ENCODE results near the gene ATP13A5. TPM values are rescaled to one million over a fixed set of nuclear protein-coding genes. Genes with fewer than 3 reads are reported as not detected.

ATP13A5 gene
- total RNA-seq, 1 donor from 2014 or later: not detected

DNA sequence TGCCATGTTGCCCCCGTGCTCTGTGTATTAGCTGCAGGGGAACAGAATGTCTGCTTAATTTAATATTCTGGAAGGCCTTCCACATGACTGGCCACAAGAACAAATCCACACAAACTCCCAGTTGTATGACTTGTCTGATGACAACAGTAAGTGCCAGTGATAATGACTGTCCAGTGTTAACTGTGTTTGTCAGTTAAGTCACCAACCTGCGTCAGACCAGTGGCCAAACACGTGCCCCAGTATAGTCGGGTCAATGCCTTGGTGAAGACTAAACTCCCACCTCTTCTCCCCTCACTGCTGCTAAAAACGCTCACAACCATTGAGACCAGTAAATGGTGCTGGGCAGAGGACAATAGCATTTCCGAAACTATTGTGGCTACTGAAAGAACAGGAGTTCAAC, 9.8 kb upstream of the ATP13A5 start:
- Mint-ChIP-seq H3K9me3 (ENCODE audit: low read depth) (no peaks in the 10 kb centered on the region), H3K27me3 (ENCODE audit: low read depth) (no peaks in the 10 kb centered on the region), H3K36me3 (ENCODE audit: low read depth) (no peaks in the 10 kb centered on the region), H3K27ac (ENCODE audit: unreplicated experiment) (no peak overlapping the region), H3K4me3 (ENCODE audit: unreplicated experiment) (no peak overlapping the region), H3K4me1 (ENCODE audit: low read depth) (no peaks in the 10 kb centered on the region)
- DNase-seq (ENCODE audit: low spot score): no peak
- TF ChIP-seq, protein P1, sequence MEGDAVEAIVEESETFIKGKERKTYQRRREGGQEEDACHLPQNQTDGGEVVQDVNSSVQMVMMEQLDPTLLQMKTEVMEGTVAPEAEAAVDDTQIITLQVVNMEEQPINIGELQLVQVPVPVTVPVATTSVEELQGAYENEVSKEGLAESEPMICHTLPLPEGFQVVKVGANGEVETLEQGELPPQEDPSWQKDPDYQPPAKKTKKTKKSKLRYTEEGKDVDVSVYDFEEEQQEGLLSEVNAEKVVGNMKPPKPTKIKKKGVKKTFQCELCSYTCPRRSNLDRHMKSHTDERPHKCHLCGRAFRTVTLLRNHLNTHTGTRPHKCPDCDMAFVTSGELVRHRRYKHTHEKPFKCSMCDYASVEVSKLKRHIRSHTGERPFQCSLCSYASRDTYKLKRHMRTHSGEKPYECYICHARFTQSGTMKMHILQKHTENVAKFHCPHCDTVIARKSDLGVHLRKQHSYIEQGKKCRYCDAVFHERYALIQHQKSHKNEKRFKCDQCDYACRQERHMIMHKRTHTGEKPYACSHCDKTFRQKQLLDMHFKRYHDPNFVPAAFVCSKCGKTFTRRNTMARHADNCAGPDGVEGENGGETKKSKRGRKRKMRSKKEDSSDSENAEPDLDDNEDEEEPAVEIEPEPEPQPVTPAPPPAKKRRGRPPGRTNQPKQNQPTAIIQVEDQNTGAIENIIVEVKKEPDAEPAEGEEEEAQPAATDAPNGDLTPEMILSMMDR (IDR thresholded peaks at IDR 0.05): no peak

DNA sequence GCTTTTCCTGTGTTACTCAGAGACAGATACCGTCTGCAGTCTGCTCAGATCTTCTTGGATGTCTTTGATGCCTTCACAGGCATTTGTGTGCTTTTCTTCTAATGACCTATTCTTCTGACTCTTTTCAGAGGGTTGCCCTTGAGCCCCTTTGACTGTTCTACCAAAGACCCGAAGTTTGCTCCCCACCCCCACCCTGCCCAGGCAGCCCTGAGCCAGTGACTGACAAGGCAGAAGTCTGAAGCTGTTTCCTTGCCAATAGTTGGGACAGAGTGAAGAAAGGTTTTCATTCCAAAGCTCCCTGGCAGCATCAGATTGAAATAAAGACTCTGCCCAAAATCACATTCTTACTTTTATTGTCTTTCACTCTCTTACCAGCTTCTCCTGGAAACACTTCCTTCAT, 9.0 kb upstream of the ATP13A5 start:
- H3K4me1 Mint-ChIP-seq (ENCODE audit: low read depth): no peaks in the 10 kb centered on the region
- H3K4me3 Mint-ChIP-seq (ENCODE audit: unreplicated experiment): no peak overlapping the region
- DNase-seq (ENCODE audit: low spot score): no peak
- TF ChIP-seq, protein P1 (IDR thresholded peaks at IDR 0.05): no peak
- no peaks in the 10 kb centered on the region for H3K27me3 Mint-ChIP-seq (ENCODE audit: low read depth)
- H3K36me3 Mint-ChIP-seq (ENCODE audit: low read depth): no peaks in the 10 kb centered on the region
- no peaks in the 10 kb centered on the region for H3K9me3 Mint-ChIP-seq (ENCODE audit: low read depth)
- H3K27ac Mint-ChIP-seq (ENCODE audit: unreplicated experiment): no peak overlapping the region

DNA sequence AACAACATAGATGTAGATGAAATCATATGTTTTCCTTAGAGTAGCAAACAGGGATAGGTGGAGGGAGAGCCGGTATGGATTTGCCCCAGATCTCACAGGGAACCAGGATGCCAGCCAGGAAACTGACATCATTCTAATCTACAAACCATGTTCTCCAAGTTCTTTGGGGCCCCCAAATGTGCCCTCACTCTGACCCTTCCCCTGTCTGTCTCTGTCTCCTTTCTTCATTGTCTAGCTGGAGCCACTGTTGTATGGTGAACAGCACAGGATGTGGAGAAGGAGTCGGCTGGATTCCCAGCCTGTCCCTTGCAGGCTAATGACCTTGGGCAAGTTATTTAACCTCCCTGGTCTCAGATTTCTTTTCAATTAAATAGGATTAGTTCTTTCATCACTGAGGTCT, 962 bp downstream of the ATP13A5 start:
- no peaks in the 10 kb centered on the region for H3K36me3 Mint-ChIP-seq (ENCODE audit: low read depth)
- H3K27ac Mint-ChIP-seq (ENCODE audit: unreplicated experiment): no peak overlapping the region
- H3K4me3 Mint-ChIP-seq (ENCODE audit: unreplicated experiment): no peak overlapping the region
- H3K4me1 Mint-ChIP-seq (ENCODE audit: low read depth): no peaks in the 10 kb centered on the region
- DNase-seq (ENCODE audit: low spot score): no peak
- peaks cover 7% of the 10 kb centered on the region for H3K27me3 Mint-ChIP-seq (ENCODE audit: low read depth)
- peaks cover 4% of the 10 kb centered on the region for H3K9me3 Mint-ChIP-seq (ENCODE audit: low read depth)
- TF ChIP-seq, protein P1 (IDR thresholded peaks at IDR 0.05): no peak

DNA sequence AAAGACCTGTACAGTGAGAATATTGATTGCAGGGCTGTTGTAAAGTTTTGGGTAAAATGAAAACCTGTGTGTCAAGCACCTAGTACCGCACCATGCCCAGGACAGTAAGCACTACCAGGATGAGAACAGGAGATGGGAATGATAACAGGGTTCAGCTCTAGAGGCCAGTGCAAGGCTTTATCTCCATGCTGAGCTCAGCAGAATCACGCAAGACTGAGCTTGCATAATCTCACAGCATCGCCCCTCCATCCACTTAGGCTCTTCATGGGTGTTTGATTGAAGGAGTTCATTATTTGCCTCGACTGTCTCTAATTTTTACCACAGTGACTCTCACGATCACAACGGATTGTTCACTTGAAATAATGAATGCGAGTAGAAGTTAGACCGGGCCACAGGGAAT, 2.9 kb downstream of the ATP13A5 start:
- Mint-ChIP-seq H3K36me3 (ENCODE audit: low read depth) (no peaks in the 10 kb centered on the region), H3K27ac (ENCODE audit: unreplicated experiment) (no peak overlapping the region), H3K9me3 (ENCODE audit: low read depth) (peaks cover 3% of the 10 kb centered on the region), H3K4me3 (ENCODE audit: unreplicated experiment) (no peak overlapping the region), H3K27me3 (ENCODE audit: low read depth) (peaks cover 7% of the 10 kb centered on the region), H3K4me1 (ENCODE audit: low read depth) (no peaks in the 10 kb centered on the region)
- TF ChIP-seq, protein P1 (IDR thresholded peaks at IDR 0.05): no peak
- no peak for DNase-seq (ENCODE audit: low spot score)

DNA sequence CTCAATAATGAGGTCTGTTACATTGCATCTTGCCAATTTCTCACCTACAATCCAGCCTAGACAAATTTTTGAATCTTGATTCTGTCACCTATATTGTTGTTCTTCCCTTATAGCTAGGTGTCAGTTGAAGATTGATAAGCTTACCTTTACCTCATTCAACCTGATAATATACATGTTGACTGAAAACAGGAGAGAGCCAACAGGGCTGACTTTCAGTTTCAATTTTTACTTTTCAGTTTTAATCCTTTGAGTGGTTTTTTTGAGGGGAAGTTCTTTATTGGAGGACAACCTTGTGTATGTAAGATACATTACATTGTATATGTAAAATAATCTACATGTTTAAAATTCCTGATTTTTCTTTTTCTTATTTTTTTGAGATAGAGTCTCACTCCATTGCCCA, 5.8 kb downstream of the ATP13A5 start:
- H3K4me3 Mint-ChIP-seq (ENCODE audit: unreplicated experiment): no peak overlapping the region
- H3K36me3 Mint-ChIP-seq (ENCODE audit: low read depth): no peaks in the 10 kb centered on the region
- no peaks in the 10 kb centered on the region for H3K4me1 Mint-ChIP-seq (ENCODE audit: low read depth)
- DNase-seq (ENCODE audit: low spot score): no peak
- no peak overlapping the region for H3K27ac Mint-ChIP-seq (ENCODE audit: unreplicated experiment)
- no peaks in the 10 kb centered on the region for H3K9me3 Mint-ChIP-seq (ENCODE audit: low read depth)
- H3K27me3 Mint-ChIP-seq (ENCODE audit: low read depth): peaks cover 9% of the 10 kb centered on the region
- TF ChIP-seq, protein P1 (IDR thresholded peaks at IDR 0.05): no peak

All from chondrocyte (in vitro differentiated cells).